ENCODE data around the gene BAZ1A. TPM values are rescaled to one million over a fixed set of nuclear protein-coding genes. Genes with fewer than 3 reads are reported as not detected.

BAZ1A gene
- total RNA-seq, 1 experiment from 2014 or later: 24.2 TPM

- H4K20me1 ChIP-seq (ENCODE audit: insufficient read depth): no peaks in the 10 kb centered on the region
- H3K4me2 ChIP-seq (ENCODE audit: low read length): no peak overlapping the region
- peaks cover 56% of the 10 kb centered on the region for H3K79me2 ChIP-seq (ENCODE audit: insufficient read depth, low read length)
- CTCF ChIA-PET: no interaction called here
- no peak for TF ChIP-seq SP1 (IDR thresholded peaks at IDR 0.05; ENCODE audit: low read depth)
- TF ChIP-seq EGR1 (IDR thresholded peaks at IDR 0.05; ENCODE audit: low read depth): no peak
- TF ChIP-seq JUND (IDR thresholded peaks at IDR 0.05): no peak
- no peak for TF ChIP-seq ATF3 (IDR thresholded peaks at IDR 0.05)
- ATAC-seq (no peak), DNase-seq (ENCODE audit: low read depth, low spot score) (no peak)
- no peaks in the 10 kb centered on the region for H3K27me3 ChIP-seq (ENCODE audit: insufficient read depth, low read length)
- BruUV-seq (replicated peaks): no TSS peak
- no peaks in the 10 kb centered on the region for H3K9me2 ChIP-seq (ENCODE audit: insufficient read depth)
- no peak overlapping the region for H3K4me3 ChIP-seq (replicated peaks in 1 of 2; ENCODE audit: low read depth in 1 of 2, low read length in 2 of 2)
- H3K9me3 ChIP-seq (ENCODE audit: control insufficient read depth in 1 of 2, insufficient read depth in 1 of 2, low read depth in 1 of 2, low read length in 2 of 2): no peaks in the 10 kb centered on the region
- no peaks in the 10 kb centered on the region for H3K4me1 ChIP-seq (ENCODE audit: control insufficient read depth in 1 of 2, insufficient read depth in 2 of 2, low read length in 2 of 2)
- H2AFZ ChIP-seq (ENCODE audit: low read depth, low read length, poor library complexity, severe bottlenecking): no peak overlapping the region
- intact Hi-C loops (cut with micrococcal nuclease): no loop called here
- RAD21 ChIA-PET (ENCODE audit: low non-redundant PET in 1 of 2, low total read pairs in 2 of 2, uncharacterized antibody in 2 of 2, unreplicated experiment in 2 of 2): no interaction called here
- no peak overlapping the region for H3K27ac ChIP-seq (ENCODE audit: low read depth, low read length)
- H3K36me3 ChIP-seq (ENCODE audit: control insufficient read depth in 1 of 2, insufficient read depth in 2 of 2, low read length in 2 of 2): peaks cover 0 to 2% of the 10 kb centered on the region in 2 experiments; a peak in 2 of 4 replicates
- no peak overlapping the region for H3K9ac ChIP-seq (ENCODE audit: low read length)
- POLR2A ChIA-PET: no interaction called here
Observed at GRCh38 chr14:34863844-34864243, 11.3 kb downstream of the BAZ1A start.

- ChIA-PET POLR2A (no interaction called here), CTCF (no interaction called here), RAD21 (ENCODE audit: low non-redundant PET in 1 of 2, low total read pairs in 2 of 2, uncharacterized antibody in 2 of 2, unreplicated experiment in 2 of 2) (no interaction called here)
- Histone ChIP-seq H3K9ac (ENCODE audit: low read length) (no peak overlapping the region), H3K9me2 (ENCODE audit: insufficient read depth) (no peaks in the 10 kb centered on the region), H3K27me3 (ENCODE audit: insufficient read depth, low read length) (no peaks in the 10 kb centered on the region), H3K36me3 (ENCODE audit: control insufficient read depth in 1 of 2, insufficient read depth in 2 of 2, low read length in 2 of 2) (peaks cover 0 to 2% of the 10 kb centered on the region in 2 experiments; a peak in 2 of 4 replicates), H3K4me2 (ENCODE audit: low read length) (no peak overlapping the region), H2AFZ (ENCODE audit: low read depth, low read length, poor library complexity, severe bottlenecking) (no peak overlapping the region), H3K79me2 (ENCODE audit: insufficient read depth, low read length) (peaks cover 24% of the 10 kb centered on the region), H3K27ac (ENCODE audit: low read depth, low read length) (no peak overlapping the region), H3K4me1 (ENCODE audit: control insufficient read depth in 1 of 2, insufficient read depth in 2 of 2, low read length in 2 of 2) (no peaks in the 10 kb centered on the region), H4K20me1 (ENCODE audit: insufficient read depth) (no peaks in the 10 kb centered on the region), H3K9me3 (ENCODE audit: control insufficient read depth in 1 of 2, insufficient read depth in 1 of 2, low read depth in 1 of 2, low read length in 2 of 2) (no peaks in the 10 kb centered on the region), H3K4me3 (replicated peaks in 1 of 2; ENCODE audit: low read depth in 1 of 2, low read length in 2 of 2) (no peak overlapping the region)
- no peak for TF ChIP-seq FOSL1 (IDR thresholded peaks at IDR 0.05; ENCODE audit: low read depth)
- no peak for TF ChIP-seq JUND (IDR thresholded peaks at IDR 0.05)
- TF ChIP-seq SRF (IDR thresholded peaks at IDR 0.05; ENCODE audit: low read depth): no peak
- ATAC-seq (no peak), DNase-seq (ENCODE audit: low read depth, low spot score) (no peak)
- intact Hi-C loops (cut with micrococcal nuclease): no loop called here
- BruUV-seq (replicated peaks): no TSS peak
Observed at GRCh38 chr14:34858765-34859164, 16.4 kb downstream of the BAZ1A start.

Measured in HCT116 (cell line).